Loucy (cell line): ENCODE measurements around the gene ZNF681.
"Not testable (repeated sequence)": the region's sequence is repeated elsewhere in the genome, so short reads cannot be mapped to it uniquely, and the experiment has no call there.

ENCODE experiments used
- H2AFZ ChIP-seq: fragments of 200-600 bp; sonication (generic); 2 replicates; pipeline ENCODE4 v1.6.0; 2016; ENCODE audit warnings: antibody characterized with exemption, mild to moderate bottlenecking, low read length, moderate library complexity
- H3F3A ChIP-seq: fragments of 200-600 bp; 2 replicates; pipeline ENCODE4 v1.6.0; 2016; ENCODE audit warnings: antibody characterized with exemption, low read depth, mild to moderate bottlenecking
- H3K27me3 ChIP-seq: fragments of 200-600 bp; sonication (generic); 2 replicates; pipeline ENCODE4 v1.6.1; 2014; ENCODE audit warnings: low read length, mild to moderate bottlenecking; ENCODE audit not compliant: insufficient read depth, poor library complexity, severe bottlenecking
- H3K36me3 ChIP-seq: fragments of 200-600 bp; sonication (generic); 2 replicates; pipeline ENCODE4 v1.6.1; 2016; ENCODE audit warnings: low read length; ENCODE audit not compliant: insufficient read depth
- H3K4me1 ChIP-seq: fragments of 200-600 bp; sonication (generic); 2 replicates; pipeline ENCODE4 v1.5.1; 2014; ENCODE audit warnings: low read length, mild to moderate bottlenecking; ENCODE audit not compliant: insufficient read depth, poor library complexity, severe bottlenecking
- H3K4me2 ChIP-seq: fragments of 200-600 bp; sonication (generic); 2 replicates; pipeline ENCODE4 v1.6.0; 2014; ENCODE audit warnings: antibody characterized with exemption, low read length, low read depth, mild to moderate bottlenecking; ENCODE audit not compliant: poor library complexity, severe bottlenecking
- H3K4me3 ChIP-seq: fragments of 200-600 bp; sonication (generic); 2 replicates; pipeline ENCODE4 v1.5.1; 2014; ENCODE audit warnings: low read length, mild to moderate bottlenecking, mixed read lengths; ENCODE audit not compliant: poor library complexity, severe bottlenecking
- H3K79me2 ChIP-seq: fragments of 200-600 bp; sonication (generic); 2 replicates; pipeline ENCODE4 v1.6.1; 2014; ENCODE audit warnings: low read length; ENCODE audit not compliant: insufficient read depth
- H3K9ac ChIP-seq: fragments of 200-600 bp; sonication (generic); 2 replicates; pipeline ENCODE4 v1.6.0; 2014; ENCODE audit warnings: mild to moderate bottlenecking, low read depth, low read length, moderate library complexity; ENCODE audit not compliant: poor library complexity, severe bottlenecking
- H3K9me2 ChIP-seq: fragments of 200-600 bp; sonication (generic); replicated peaks from 2 replicates; pipeline ENCODE4 v1.6.1; 2016; ENCODE audit warnings: low read depth, low read length, mixed read lengths
- H3K9me3 ChIP-seq: fragments of 200-600 bp; sonication (generic); 2 replicates; pipeline ENCODE4 v1.6.1; 2014; ENCODE audit warnings: mild to moderate bottlenecking, antibody characterized with exemption, low read length, low read depth; ENCODE audit not compliant: insufficient read depth
- H4K20me1 ChIP-seq: fragments of 200-600 bp; sonication (generic); 2 replicates; pipeline ENCODE4 v1.6.0; 2014; ENCODE audit warnings: antibody characterized with exemption, low read length, mild to moderate bottlenecking; ENCODE audit not compliant: insufficient read depth, poor library complexity, severe bottlenecking
- CTCF ChIP-seq: fragments of 200-600 bp; sonication (generic); conservative IDR thresholded peaks from 2 replicates; pipeline ENCODE4 v1.5.1; 2014; ENCODE audit warnings: mild to moderate bottlenecking, antibody characterized with exemption, low read length
- EZH2phosphoT487 ChIP-seq: fragments of 200-600 bp; IDR thresholded peaks from 2 replicates; pipeline ENCODE4 v1.6.1; 2018; ENCODE audit warnings: antibody characterized with exemption, mild to moderate bottlenecking, moderate library complexity, borderline replicate concordance

ZNF681 gene

GRCh38 chr19:23783636-23784035 is 24.9 kb upstream of the ZNF681 start:
- Histone ChIP-seq H3K9me2 (no peaks in the 10 kb centered on the region), H3F3A (no peaks in the 10 kb centered on the region), H3K36me3 (no peaks in the 10 kb centered on the region; the same call in 1 of the 2 replicates), H3K27me3 (no peaks in the 10 kb centered on the region), H2AFZ (no peak overlapping the region), H4K20me1 (no peaks in the 10 kb centered on the region), H3K4me3 (no peak overlapping the region), H3K4me1 (no peaks in the 10 kb centered on the region), H3K9me3 (no peaks in the 10 kb centered on the region; the same call in 1 of the 2 replicates), H3K4me2 (no peak overlapping the region), H3K79me2 (no peaks in the 10 kb centered on the region), H3K9ac (no peak overlapping the region)
- no peak for TF ChIP-seq EZH2phosphoT487

- H3K9me3 ChIP-seq: no peaks in the 10 kb centered on the region; the same call in 1 of the 2 replicates
- no peaks in the 10 kb centered on the region for H4K20me1 ChIP-seq
- no peaks in the 10 kb centered on the region for H3K4me1 ChIP-seq
- H3K9ac ChIP-seq: no peak overlapping the region
- H2AFZ ChIP-seq: no peak overlapping the region
- no peaks in the 10 kb centered on the region for H3K79me2 ChIP-seq
- H3K9me2 ChIP-seq: no peaks in the 10 kb centered on the region
- no peak overlapping the region for H3K4me2 ChIP-seq
- H3K4me3 ChIP-seq: no peak overlapping the region
- H3K27me3 ChIP-seq: no peaks in the 10 kb centered on the region
- peaks cover 7% of the 10 kb centered on the region; the same call in 1 of the 2 replicates for H3K36me3 ChIP-seq
- no peaks in the 10 kb centered on the region for H3F3A ChIP-seq
- TF ChIP-seq EZH2phosphoT487: no peak
- TF ChIP-seq CTCF: no peak
Measured at GRCh38 chr19:23779645-23780044, 21.0 kb upstream of the ZNF681 start.

- TF ChIP-seq CTCF: no peak
- H3K36me3 ChIP-seq: peaks cover 7% of the 10 kb centered on the region; the same call in 1 of the 2 replicates
Measured at GRCh38 chr19:23778566-23778965, 19.9 kb upstream of the ZNF681 start.

GRCh38 chr19:23778036-23778435 is 19.3 kb upstream of the ZNF681 start:
- H3K9ac ChIP-seq, H3K9me3 ChIP-seq, H3K4me1 ChIP-seq, H3K27me3 ChIP-seq, H2AFZ ChIP-seq, H3K79me2 ChIP-seq, H4K20me1 ChIP-seq, H3K4me3 ChIP-seq, H3F3A ChIP-seq, H3K9me2 ChIP-seq, H3K36me3 ChIP-seq, H3K4me2 ChIP-seq: not testable (repeated sequence)

More at GRCh38 chr19:23778566-23778965, 19.9 kb upstream of the ZNF681 start:
- Histone ChIP-seq H3K27me3 (no peaks in the 10 kb centered on the region), H3K4me3 (no peak overlapping the region), H3K9me2 (no peaks in the 10 kb centered on the region), H3K79me2 (no peaks in the 10 kb centered on the region), H4K20me1 (no peaks in the 10 kb centered on the region), H3K9ac (no peak overlapping the region), H2AFZ (no peak overlapping the region), H3K4me1 (no peaks in the 10 kb centered on the region), H3F3A (no peaks in the 10 kb centered on the region), H3K9me3 (no peaks in the 10 kb centered on the region; the same call in 1 of the 2 replicates), H3K4me2 (no peak overlapping the region)
